SK-N-SH treated with all-trans-retinoic acid at 6 μM for 48 hours (cell line): ENCODE results near the gene GIMAP1.

Experiments
- ATAC-seq: fragments of 200-7000 bp; cut with Tn5 transposase; 3 replicates; pipeline ENCODE4 v1.9.1; 2020; ENCODE audit warnings: mild to moderate bottlenecking, moderate library complexity
- BACH2 ChIP-seq: fragments of 250-450 bp; sonication (Bioruptor Pico); IDR thresholded peaks from 2 replicates; pipeline ENCODE4 v1.9.0; 2021; ENCODE audit warnings: mild to moderate bottlenecking, borderline replicate concordance
- CSDC2 ChIP-seq: fragments of 250-450 bp; sonication (Bioruptor Pico); IDR thresholded peaks from 2 replicates; pipeline ENCODE4 v1.5.0; 2020; ENCODE audit warnings: mild to moderate bottlenecking, moderate library complexity
- ESRRG ChIP-seq: fragments of 250-450 bp; sonication (Bioruptor Pico); IDR thresholded peaks from 2 replicates; pipeline ENCODE4 v1.6.1; 2021; ENCODE audit warnings: mild to moderate bottlenecking
- GLIS3 ChIP-seq: fragments of 250-450 bp; sonication (Bioruptor Pico); IDR thresholded peaks from 2 replicates; pipeline ENCODE4 v1.5.0; 2020; ENCODE audit warnings: mild to moderate bottlenecking, moderate library complexity
- ISL1 ChIP-seq: fragments of 250-450 bp; sonication (Bioruptor Pico); IDR thresholded peaks from 2 replicates; pipeline ENCODE4 v2.1.2; 2022; ENCODE audit warnings: mild to moderate bottlenecking, moderate library complexity
- OSR1 ChIP-seq: fragments of 250-450 bp; sonication (Bioruptor Pico); IDR thresholded peaks from 2 replicates; pipeline ENCODE4 v1.8.0; 2022; ENCODE audit warnings: moderate library complexity, mild to moderate bottlenecking, inconsistent platforms
- PPARA ChIP-seq: fragments of 250-450 bp; sonication (Bioruptor Pico); IDR thresholded peaks from 2 replicates; pipeline ENCODE4 v1.5.0; 2020; ENCODE audit warnings: mild to moderate bottlenecking, borderline replicate concordance
- RARB ChIP-seq: fragments of 250-450 bp; sonication (Bioruptor Pico); IDR thresholded peaks from 2 replicates; pipeline ENCODE4 v1.8.0; 2021; ENCODE audit warnings: mild to moderate bottlenecking, moderate library complexity
- TCF4 ChIP-seq: fragments of 250-450 bp; sonication (Bioruptor Pico); IDR thresholded peaks from 2 replicates; pipeline ENCODE4 v1.8.0; 2021; ENCODE audit warnings: mild to moderate bottlenecking, moderate library complexity, borderline replicate concordance
- ZC3H10 ChIP-seq: fragments of 250-450 bp; sonication (Bioruptor Pico); IDR thresholded peaks from 2 replicates; pipeline ENCODE4 v1.5.1; 2021; ENCODE audit warnings: mild to moderate bottlenecking, moderate library complexity
- ZFP3 ChIP-seq: fragments of 250-450 bp; sonication (Bioruptor Pico); IDR thresholded peaks from 2 replicates; pipeline ENCODE4 v1.5.0; 2020; ENCODE audit warnings: mild to moderate bottlenecking, moderate library complexity
- ZFP30 ChIP-seq: fragments of 450-650 bp; formaldehyde crosslinking; IDR thresholded peaks from 2 replicates; pipeline ENCODE4 v1.5.0; 2022; ENCODE audit warnings: mild to moderate bottlenecking, moderate library complexity
- ZNF565 ChIP-seq: fragments of 450-650 bp; formaldehyde crosslinking; conservative IDR thresholded peaks from 2 replicates; pipeline ENCODE4 v1.5.0; 2020; ENCODE audit warnings: low read depth, mild to moderate bottlenecking, moderate library complexity
- ZNF70 ChIP-seq: fragments of 450-650 bp; formaldehyde crosslinking; IDR thresholded peaks from 2 replicates; pipeline ENCODE4 v1.5.0; 2020; ENCODE audit warnings: mild to moderate bottlenecking, moderate library complexity
- ZNF8 ChIP-seq: fragments of 450-650 bp; formaldehyde crosslinking; IDR thresholded peaks from 2 replicates; pipeline ENCODE4 v1.5.0; 2020; ENCODE audit warnings: mild to moderate bottlenecking, moderate library complexity
- TF ChIP-seq, protein P1 (sequence below): fragments of 250-450 bp; sonication (Bioruptor Pico); IDR thresholded peaks from 2 replicates; pipeline ENCODE4 v1.5.1; 2021; ENCODE audit warnings: mild to moderate bottlenecking, moderate library complexity
- TF ChIP-seq, protein P2 (sequence below): fragments of 250-450 bp; sonication (Bioruptor Pico); IDR thresholded peaks from 2 replicates; pipeline ENCODE4 v1.8.0; 2021; ENCODE audit warnings: low read depth, mild to moderate bottlenecking, moderate library complexity, borderline replicate concordance
- TF ChIP-seq, protein P3 (sequence below): fragments of 250-450 bp; sonication (Bioruptor Pico); IDR thresholded peaks from 2 replicates; pipeline ENCODE4 v1.5.0; 2020; ENCODE audit warnings: mild to moderate bottlenecking, moderate library complexity
- TF ChIP-seq, protein P4 (sequence below): fragments of 250-450 bp; sonication (Bioruptor Pico); IDR thresholded peaks from 2 replicates; pipeline ENCODE4 v1.5.1; 2020; ENCODE audit warnings: low read depth, mild to moderate bottlenecking, moderate library complexity
- TF ChIP-seq, protein P5 (sequence below): fragments of 250-450 bp; sonication (Bioruptor Pico); IDR thresholded peaks from 2 replicates; pipeline ENCODE4 v1.8.0; 2020; ENCODE audit warnings: mild to moderate bottlenecking, moderate library complexity, borderline replicate concordance

The GIMAP1 gene

DNA sequence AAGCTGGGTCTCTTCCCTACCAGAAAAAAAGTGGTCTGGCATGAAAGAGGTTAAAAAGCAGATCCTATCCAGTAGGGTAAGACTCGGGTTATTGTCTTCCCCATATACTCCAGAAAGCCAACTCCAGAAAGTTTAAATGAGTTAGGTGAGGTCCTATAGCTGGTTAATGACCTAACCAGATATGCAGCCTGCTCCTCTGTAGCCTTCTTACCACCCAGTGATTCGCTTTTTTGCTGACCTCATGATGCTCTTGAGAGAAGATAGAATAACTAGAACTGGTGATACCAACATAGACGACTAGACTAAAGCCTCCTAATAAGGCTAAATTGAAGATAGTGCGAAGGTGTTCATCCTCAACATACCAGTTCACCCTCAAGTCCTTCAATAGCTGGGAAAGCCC lies 675 bp upstream of the GIMAP1 start:
- ATAC-seq: no peak
- TF ChIP-seq CSDC2 (CRISPR knock-in tag): no peak
- no peak for TF ChIP-seq ZFP30 (CRISPR knock-in tag)
- TF ChIP-seq, protein P1, sequence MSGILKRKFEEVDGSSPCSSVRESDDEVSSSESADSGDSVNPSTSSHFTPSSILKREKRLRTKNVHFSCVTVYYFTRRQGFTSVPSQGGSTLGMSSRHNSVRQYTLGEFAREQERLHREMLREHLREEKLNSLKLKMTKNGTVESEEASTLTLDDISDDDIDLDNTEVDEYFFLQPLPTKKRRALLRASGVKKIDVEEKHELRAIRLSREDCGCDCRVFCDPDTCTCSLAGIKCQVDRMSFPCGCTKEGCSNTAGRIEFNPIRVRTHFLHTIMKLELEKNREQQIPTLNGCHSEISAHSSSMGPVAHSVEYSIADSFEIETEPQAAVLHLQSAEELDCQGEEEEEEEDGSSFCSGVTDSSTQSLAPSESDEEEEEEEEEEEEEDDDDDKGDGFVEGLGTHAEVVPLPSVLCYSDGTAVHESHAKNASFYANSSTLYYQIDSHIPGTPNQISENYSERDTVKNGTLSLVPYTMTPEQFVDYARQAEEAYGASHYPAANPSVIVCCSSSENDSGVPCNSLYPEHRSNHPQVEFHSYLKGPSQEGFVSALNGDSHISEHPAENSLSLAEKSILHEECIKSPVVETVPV (CRISPR knock-in tag): no peak
- TF ChIP-seq OSR1 (CRISPR knock-in tag): no peak
- TF ChIP-seq, protein P2, sequence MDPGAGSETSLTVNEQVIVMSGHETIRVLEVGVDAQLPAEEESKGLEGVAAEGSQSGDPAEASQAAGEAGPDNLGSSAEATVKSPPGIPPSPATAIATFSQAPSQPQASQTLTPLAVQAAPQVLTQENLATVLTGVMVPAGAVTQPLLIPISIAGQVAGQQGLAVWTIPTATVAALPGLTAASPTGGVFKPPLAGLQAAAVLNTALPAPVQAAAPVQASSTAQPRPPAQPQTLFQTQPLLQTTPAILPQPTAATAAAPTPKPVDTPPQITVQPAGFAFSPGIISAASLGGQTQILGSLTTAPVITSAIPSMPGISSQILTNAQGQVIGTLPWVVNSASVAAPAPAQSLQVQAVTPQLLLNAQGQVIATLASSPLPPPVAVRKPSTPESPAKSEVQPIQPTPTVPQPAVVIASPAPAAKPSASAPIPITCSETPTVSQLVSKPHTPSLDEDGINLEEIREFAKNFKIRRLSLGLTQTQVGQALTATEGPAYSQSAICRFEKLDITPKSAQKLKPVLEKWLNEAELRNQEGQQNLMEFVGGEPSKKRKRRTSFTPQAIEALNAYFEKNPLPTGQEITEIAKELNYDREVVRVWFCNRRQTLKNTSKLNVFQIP (CRISPR knock-in tag): no peak
- TF ChIP-seq, protein P3, sequence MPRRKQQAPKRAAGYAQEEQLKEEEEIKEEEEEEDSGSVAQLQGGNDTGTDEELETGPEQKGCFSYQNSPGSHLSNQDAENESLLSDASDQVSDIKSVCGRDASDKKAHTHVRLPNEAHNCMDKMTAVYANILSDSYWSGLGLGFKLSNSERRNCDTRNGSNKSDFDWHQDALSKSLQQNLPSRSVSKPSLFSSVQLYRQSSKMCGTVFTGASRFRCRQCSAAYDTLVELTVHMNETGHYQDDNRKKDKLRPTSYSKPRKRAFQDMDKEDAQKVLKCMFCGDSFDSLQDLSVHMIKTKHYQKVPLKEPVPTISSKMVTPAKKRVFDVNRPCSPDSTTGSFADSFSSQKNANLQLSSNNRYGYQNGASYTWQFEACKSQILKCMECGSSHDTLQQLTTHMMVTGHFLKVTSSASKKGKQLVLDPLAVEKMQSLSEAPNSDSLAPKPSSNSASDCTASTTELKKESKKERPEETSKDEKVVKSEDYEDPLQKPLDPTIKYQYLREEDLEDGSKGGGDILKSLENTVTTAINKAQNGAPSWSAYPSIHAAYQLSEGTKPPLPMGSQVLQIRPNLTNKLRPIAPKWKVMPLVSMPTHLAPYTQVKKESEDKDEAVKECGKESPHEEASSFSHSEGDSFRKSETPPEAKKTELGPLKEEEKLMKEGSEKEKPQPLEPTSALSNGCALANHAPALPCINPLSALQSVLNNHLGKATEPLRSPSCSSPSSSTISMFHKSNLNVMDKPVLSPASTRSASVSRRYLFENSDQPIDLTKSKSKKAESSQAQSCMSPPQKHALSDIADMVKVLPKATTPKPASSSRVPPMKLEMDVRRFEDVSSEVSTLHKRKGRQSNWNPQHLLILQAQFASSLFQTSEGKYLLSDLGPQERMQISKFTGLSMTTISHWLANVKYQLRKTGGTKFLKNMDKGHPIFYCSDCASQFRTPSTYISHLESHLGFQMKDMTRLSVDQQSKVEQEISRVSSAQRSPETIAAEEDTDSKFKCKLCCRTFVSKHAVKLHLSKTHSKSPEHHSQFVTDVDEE (CRISPR knock-in tag): no peak
- no peak for TF ChIP-seq GLIS3 (CRISPR knock-in tag)

DNA sequence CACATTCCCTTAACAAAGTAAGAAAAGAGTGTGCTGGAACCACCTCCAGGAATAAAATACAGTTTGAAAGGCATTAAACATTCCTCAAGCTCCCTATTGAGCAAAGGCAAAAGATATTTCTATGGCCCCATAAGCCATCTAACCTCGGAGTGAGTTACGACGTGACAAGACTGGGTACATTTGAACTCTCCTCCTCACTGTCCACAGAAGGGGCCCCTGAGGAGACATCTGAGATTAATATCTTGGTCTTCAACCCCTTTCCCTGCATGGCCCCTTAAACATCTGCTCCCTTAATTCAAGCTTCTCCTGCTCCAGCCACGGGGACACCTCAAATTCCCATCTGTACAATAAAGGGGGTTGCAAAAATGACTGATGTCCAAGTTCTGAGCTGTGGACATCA lies 526 bp downstream of the GIMAP1 start:
- TF ChIP-seq, protein P1 (CRISPR knock-in tag): no peak
- no peak for TF ChIP-seq OSR1 (CRISPR knock-in tag)
- no peak for TF ChIP-seq ZFP30 (CRISPR knock-in tag)
- TF ChIP-seq RARB (CRISPR knock-in tag): no peak
- TF ChIP-seq ZNF565: no peak
- no peak for TF ChIP-seq ESRRG
- no peak for TF ChIP-seq ZNF8 (CRISPR knock-in tag)
- no peak for TF ChIP-seq BACH2
- TF ChIP-seq, protein P4, sequence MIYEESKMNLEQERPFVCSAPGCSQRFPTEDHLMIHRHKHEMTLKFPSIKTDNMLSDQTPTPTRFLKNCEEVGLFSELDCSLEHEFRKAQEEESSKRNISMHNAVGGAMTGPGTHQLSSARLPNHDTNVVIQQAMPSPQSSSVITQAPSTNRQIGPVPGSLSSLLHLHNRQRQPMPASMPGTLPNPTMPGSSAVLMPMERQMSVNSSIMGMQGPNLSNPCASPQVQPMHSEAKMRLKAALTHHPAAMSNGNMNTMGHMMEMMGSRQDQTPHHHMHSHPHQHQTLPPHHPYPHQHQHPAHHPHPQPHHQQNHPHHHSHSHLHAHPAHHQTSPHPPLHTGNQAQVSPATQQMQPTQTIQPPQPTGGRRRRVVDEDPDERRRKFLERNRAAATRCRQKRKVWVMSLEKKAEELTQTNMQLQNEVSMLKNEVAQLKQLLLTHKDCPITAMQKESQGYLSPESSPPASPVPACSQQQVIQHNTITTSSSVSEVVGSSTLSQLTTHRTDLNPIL (CRISPR knock-in tag): no peak
- TF ChIP-seq TCF4 (CRISPR knock-in tag): no peak
- TF ChIP-seq, protein P3 (CRISPR knock-in tag): no peak
- TF ChIP-seq, protein P2 (CRISPR knock-in tag): no peak
- no peak for TF ChIP-seq ZFP3
- TF ChIP-seq GLIS3 (CRISPR knock-in tag): no peak
- TF ChIP-seq PPARA (CRISPR knock-in tag): no peak
- no peak for TF ChIP-seq ISL1 (CRISPR knock-in tag)
- TF ChIP-seq ZNF70: no peak
- TF ChIP-seq, protein P5, sequence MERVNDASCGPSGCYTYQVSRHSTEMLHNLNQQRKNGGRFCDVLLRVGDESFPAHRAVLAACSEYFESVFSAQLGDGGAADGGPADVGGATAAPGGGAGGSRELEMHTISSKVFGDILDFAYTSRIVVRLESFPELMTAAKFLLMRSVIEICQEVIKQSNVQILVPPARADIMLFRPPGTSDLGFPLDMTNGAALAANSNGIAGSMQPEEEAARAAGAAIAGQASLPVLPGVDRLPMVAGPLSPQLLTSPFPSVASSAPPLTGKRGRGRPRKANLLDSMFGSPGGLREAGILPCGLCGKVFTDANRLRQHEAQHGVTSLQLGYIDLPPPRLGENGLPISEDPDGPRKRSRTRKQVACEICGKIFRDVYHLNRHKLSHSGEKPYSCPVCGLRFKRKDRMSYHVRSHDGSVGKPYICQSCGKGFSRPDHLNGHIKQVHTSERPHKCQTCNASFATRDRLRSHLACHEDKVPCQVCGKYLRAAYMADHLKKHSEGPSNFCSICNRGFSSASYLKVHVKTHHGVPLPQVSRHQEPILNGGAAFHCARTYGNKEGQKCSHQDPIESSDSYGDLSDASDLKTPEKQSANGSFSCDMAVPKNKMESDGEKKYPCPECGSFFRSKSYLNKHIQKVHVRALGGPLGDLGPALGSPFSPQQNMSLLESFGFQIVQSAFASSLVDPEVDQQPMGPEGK: no peak
- TF ChIP-seq ZC3H10 (CRISPR knock-in tag): no peak
- no peak for ATAC-seq
